GM18868 (cell line): ENCODE data around the gene TMEM150C.
"Not testable (repeated sequence)": the region's sequence is repeated elsewhere in the genome, so short reads cannot be mapped to it uniquely, and the experiment has no call there.

ENCODE experiments used
- ATAC-seq: cut with Tn5 transposase; IDR thresholded peaks from one replicate; pipeline ENCODE4 v1.9.1; 2021; ENCODE audit warnings: mild to moderate bottlenecking, moderate library complexity; ENCODE audit not compliant: unreplicated experiment

TMEM150C gene

GRCh38 chr4:82479562-82479961, 82.2 kb downstream of the TMEM150C start:
- ATAC-seq: no peak

GRCh38 chr4:82477469-82477868, 84.3 kb downstream of the TMEM150C start:
- not testable (repeated sequence) for ATAC-seq

DNA sequence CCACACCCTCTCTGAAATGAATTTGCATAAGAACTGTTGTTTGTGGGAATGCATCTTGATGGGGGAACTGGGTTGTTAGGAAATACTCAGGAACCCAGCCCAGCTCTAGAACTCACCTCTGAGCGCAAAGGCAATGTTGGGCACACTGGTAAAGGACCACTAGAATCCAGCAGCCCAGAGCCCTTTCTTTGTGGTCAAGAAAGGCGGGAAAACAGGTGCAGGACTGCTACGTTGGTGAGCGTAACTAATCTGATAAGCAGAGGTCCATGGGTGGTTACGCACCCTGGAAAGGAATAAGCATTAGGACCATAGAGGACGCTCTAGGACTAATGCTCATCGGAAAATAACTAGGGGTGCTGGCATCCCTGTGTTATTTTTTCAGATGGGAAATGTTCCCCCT, 85.9 kb downstream of the TMEM150C start:
- ATAC-seq: not testable (repeated sequence)

- no peak for ATAC-seq
These were observed 88.1 kb downstream of the TMEM150C start for GRCh38 chr4:82473621-82474164.

DNA sequence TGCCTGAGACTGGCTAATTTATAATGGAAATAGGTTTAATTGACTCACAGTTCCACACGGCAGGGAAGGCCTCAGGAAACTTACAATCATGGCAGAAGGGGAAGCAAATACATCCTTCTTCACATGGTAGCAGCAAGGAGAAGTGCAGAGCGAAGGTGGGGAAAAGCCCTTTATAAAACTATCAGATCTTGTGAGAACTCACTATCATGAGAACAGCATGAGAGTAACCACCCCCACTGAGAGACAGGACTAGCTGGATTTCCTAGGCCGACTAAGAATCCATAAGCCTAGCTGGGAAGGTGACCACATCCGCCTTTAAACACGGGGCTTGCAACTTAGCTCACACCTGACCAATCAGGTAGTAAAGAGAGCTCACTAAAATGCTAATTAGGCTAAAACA, 88.7 kb downstream of the TMEM150C start:
- not testable (repeated sequence) for ATAC-seq

DNA sequence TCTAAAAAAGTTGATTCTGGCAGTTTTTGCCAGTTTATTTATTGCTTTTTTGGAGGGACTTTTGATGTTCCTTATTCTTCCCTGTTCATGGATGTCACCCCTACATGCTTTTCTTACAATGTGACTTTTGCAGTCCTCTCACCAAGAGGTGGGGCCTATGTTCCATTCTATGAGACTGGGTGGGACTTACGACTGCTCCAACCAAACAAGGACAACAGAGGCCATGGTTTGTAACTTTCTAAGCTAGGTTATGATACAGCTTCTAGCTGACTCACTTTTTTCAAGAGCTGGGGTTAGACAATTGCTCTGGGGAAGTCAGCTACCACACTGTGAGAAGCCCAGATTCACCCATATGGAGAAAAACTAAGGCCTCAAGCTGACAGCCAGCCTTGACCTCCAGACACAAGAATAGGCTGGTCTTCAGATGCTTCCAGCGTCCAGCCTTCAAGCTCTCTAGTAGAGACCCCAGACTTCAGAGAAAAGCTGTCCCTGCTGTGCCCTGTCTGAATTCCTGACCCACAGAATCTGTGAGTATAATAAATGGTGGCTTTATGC, 91.9 kb downstream of the TMEM150C start:
- ATAC-seq: no peak

GRCh38 chr4:82467471-82467870, 94.3 kb downstream of the TMEM150C start:
- ATAC-seq: no peak

DNA sequence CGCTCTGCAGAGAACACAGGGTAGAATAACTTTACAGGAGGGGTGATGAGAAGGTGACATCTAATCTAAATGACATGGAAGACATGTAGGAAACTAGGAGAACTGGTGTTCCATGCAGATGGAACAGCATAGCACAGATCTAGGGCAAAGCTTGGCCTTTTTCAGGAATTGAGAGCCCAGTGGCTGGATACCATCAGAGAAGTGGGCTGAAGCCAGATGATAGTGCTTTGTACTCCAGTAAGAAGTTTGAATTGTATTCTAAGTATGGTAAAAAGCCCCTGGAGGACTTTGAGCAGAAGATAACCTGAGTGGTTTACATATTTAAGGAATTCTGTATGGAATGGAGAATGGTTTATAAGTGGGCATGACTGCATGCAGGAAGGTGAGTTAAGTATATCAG, 98.6 kb downstream of the TMEM150C start:
- ATAC-seq: no peak

DNA sequence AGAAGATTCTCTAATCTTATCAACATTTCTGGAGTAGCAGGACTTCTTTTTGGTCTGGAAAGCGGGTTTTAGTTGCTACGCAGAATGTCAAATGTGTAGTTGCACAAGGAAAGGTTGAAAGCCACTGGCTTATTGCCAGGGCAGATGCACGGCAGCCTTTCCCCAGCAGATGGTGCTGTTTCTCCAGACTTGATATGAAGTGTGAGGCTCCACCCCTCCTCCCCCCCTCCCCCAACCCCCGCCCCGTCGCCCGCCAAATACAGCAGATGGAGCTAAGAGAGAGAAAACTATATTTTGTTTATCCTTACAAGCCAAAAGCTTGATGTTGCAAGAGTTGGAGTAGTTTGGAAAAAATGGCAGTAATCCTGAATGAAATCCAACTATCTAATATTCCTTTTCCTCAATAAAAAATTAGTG, 99.4 kb downstream of the TMEM150C start:
- peak; percentile 74 for ATAC-seq

DNA sequence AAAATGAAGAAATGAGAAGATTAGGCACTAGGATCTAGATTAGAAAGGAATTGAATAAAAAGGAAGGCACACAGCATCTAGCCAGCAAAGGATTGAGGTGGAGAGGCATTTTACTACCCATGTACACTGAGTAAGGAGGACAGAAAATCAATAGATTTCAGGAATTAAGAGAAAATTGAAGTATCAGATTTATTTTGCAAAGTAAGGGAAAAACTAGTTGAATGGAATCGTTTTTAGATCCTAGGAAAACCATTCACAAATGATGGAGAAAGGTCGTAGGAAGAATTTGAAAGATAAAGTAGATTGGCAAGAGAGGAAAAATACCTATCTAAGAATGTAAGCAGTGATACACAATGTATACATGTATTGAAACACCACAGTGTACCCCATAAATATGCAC, 100.1 kb downstream of the TMEM150C start:
- no peak for ATAC-seq

- peak; percentile 71 for ATAC-seq
These were observed 103.1 kb downstream of the TMEM150C start for GRCh38 chr4:82458729-82459128.

DNA sequence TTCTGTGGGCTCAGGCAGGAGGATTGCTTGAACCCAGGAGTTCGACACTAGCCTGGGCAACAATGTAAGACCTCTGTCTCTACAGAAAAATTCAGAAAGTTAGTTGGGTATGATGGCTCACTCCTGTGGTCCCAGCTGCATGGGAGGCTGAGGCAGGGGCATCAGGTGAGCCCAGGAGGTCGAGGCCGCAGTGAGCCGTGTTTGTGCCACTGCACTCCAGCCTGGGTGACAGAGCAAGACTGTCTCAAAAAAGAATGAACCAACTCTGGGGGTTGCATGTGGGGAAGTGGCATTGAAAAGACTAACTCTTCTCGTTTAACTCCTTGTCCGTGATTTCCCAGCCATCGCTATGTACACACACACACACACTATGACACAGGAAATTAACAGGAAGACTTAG, 104.5 kb downstream of the TMEM150C start:
- no peak for ATAC-seq

GRCh38 chr4:82452026-82452425, 109.8 kb downstream of the TMEM150C start:
- ATAC-seq: no peak

- ATAC-seq: no peak
These were observed 110.6 kb downstream of the TMEM150C start for GRCh38 chr4:82450966-82451755.

GRCh38 chr4:82447886-82448285, 113.9 kb downstream of the TMEM150C start:
- no peak for ATAC-seq

DNA sequence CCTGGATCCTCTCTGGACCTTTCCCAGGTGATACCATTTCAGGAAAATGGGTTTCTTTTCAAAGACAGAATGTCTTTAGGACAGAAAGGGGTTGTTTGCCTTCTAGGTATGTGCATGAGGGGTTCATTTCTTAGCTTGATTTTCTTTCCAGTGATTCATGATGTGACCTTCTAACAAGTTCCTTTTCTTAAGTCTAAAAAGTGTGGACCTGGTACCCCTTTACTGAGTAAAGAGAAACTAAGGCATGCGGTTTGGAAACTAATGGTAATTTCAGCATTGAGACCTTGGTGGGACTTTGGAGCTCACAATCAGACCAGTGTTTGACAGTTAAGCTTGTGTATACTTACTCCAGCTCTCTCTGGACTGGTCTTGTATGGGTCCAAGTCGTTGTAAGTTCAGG, 122.7 kb downstream of the TMEM150C start:
- no peak for ATAC-seq

GRCh38 chr4:82437285-82438005, 124.3 kb downstream of the TMEM150C start:
- no peak for ATAC-seq

GRCh38 chr4:82436780-82437179, 125.0 kb downstream of the TMEM150C start:
- ATAC-seq: no peak

DNA sequence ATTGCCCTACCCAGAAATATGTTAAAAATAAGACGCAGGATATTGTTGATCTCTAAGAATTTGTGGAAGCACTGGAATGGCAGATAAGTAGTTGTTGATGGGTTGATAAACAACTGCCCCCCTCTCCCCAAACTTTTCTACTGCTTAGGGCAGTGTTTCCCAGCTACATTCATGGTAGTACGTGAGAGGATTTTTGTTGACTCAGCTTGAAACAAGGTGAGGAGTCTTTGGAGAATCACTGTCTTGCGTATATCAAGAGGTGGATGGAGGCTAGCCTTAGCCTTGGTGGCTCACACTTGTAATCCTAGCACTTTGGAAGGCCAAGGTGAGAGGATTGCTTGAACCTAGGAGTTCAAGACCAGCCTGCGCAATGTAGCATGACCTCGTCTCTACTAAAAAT, 125.7 kb downstream of the TMEM150C start:
- no peak for ATAC-seq

GRCh38 chr4:82434949-82435348, 126.8 kb downstream of the TMEM150C start:
- ATAC-seq: no peak

- ATAC-seq: no peak
These were observed 128.0 kb downstream of the TMEM150C start for GRCh38 chr4:82433791-82434190.
